Astrocyte (in vitro differentiated cells and primary cell): ENCODE results near the gene TRMT1L. TPM values are rescaled to one million over a fixed set of nuclear protein-coding genes. Genes with fewer than 3 reads are reported as not detected.

Experiments used
- DNase-seq: peaks from one replicate; pipeline ENCODE4 v3.0.0-alpha.2; 2010; ENCODE audit warnings: low read depth
- FAIRE-seq: peaks from 2 replicates; lab custom pipeline; 2011; peaks lifted over from hg19 to GRCh38; lab: Jason Lieb, UNC
- H2AFZ ChIP-seq: 2 replicates; pipeline ENCODE4 v1.6.0; 2012; ENCODE audit warnings: low read depth, low read length, inconsistent platforms
- H3K27ac ChIP-seq: 2 replicates; pipeline ENCODE4 v1.5.1; 2011; ENCODE audit warnings: low read depth, low read length, inconsistent platforms
- H3K27me3 ChIP-seq: 2 replicates; pipeline ENCODE4 v1.6.0; 2011; ENCODE audit warnings: low read length, inconsistent platforms; ENCODE audit not compliant: insufficient read depth
- H3K36me3 ChIP-seq: 2 replicates; pipeline ENCODE4 v1.5.1; 2011; ENCODE audit warnings: low read length, inconsistent platforms; ENCODE audit not compliant: insufficient read depth
- H3K4me1 ChIP-seq: 2 replicates; pipeline ENCODE4 v1.5.1; 2011; ENCODE audit warnings: low read length, inconsistent platforms; ENCODE audit not compliant: insufficient read depth
- H3K4me2 ChIP-seq: 2 replicates; pipeline ENCODE4 v1.6.0; 2012; ENCODE audit warnings: low read length, inconsistent platforms
- H3K4me3 ChIP-seq: 2 replicates; pipeline ENCODE4 v1.5.1; 2011; ENCODE audit warnings: low read depth, mild to moderate bottlenecking, low read length, inconsistent platforms; ENCODE audit not compliant: insufficient read depth
- H3K79me2 ChIP-seq: 2 replicates; pipeline ENCODE4 v1.6.0; 2012; ENCODE audit warnings: mild to moderate bottlenecking, low read length, inconsistent platforms; ENCODE audit not compliant: insufficient read depth
- H3K9ac ChIP-seq: 2 replicates; pipeline ENCODE4 v1.6.0; 2012; ENCODE audit warnings: mild to moderate bottlenecking, low read length, inconsistent platforms
- H3K9me3 ChIP-seq: 2 replicates; pipeline ENCODE4 v1.5.1; 2012; ENCODE audit warnings: low read depth, mild to moderate bottlenecking, low read length, inconsistent platforms; ENCODE audit not compliant: insufficient read depth
- H4K20me1 ChIP-seq: 2 replicates; pipeline ENCODE4 v1.6.0; 2012; ENCODE audit warnings: low read length, inconsistent platforms; ENCODE audit not compliant: insufficient read depth
- H3K27ac Mint-ChIP-seq: one replicate; pipeline ENCODE4 v1.8.0; 2021; ENCODE audit warnings: mild to moderate bottlenecking, mixed read lengths; ENCODE audit not compliant: unreplicated experiment
- H3K27me3 Mint-ChIP-seq: one replicate; pipeline ENCODE4 v1.8.0; 2021; ENCODE audit warnings: low read depth, mixed read lengths; ENCODE audit not compliant: unreplicated experiment
- H3K36me3 Mint-ChIP-seq: one replicate; pipeline ENCODE4 v1.8.0; 2021; ENCODE audit warnings: low read depth, mixed read lengths; ENCODE audit not compliant: unreplicated experiment
- H3K4me1 Mint-ChIP-seq: one replicate; pipeline ENCODE4 v1.8.0; 2021; ENCODE audit warnings: low read depth, mixed read lengths; ENCODE audit not compliant: unreplicated experiment
- H3K4me3 Mint-ChIP-seq: one replicate; pipeline ENCODE4 v1.8.0; 2021; ENCODE audit warnings: mild to moderate bottlenecking, moderate library complexity, mixed read lengths; ENCODE audit not compliant: unreplicated experiment
- H3K9me3 Mint-ChIP-seq: one replicate; pipeline ENCODE4 v1.8.0; 2021; ENCODE audit warnings: mild to moderate bottlenecking, mixed read lengths; ENCODE audit not compliant: unreplicated experiment
- CTCF ChIP-seq: IDR thresholded peaks from 2 replicates; pipeline ENCODE4 v1.5.1; 2011; ENCODE audit warnings: low read depth, mild to moderate bottlenecking, inconsistent platforms, low read length, moderate library complexity; ENCODE audit not compliant: insufficient read depth
- EZH2 ChIP-seq: IDR thresholded peaks from 2 replicates; pipeline ENCODE4 v1.6.1; 2012; ENCODE audit warnings: mild to moderate bottlenecking, low read length, inconsistent platforms; ENCODE audit not compliant: insufficient read depth
- total RNA-seq: library from RNA; stranded (reverse); gene quantifications from 2 replicates; pipeline ENCODE4 v1.2.1, GENCODE V29; 2021

TRMT1L gene
- total RNA-seq, 1 donor from 2014 or later = 17.0 TPM

- Mint-ChIP-seq H3K36me3 (no peaks in the 10 kb centered on the region), H3K4me3 (peak overlapping the region; percentile 96)
- peak overlapping the region; percentile 94 for H3K27ac ChIP-seq
Observed at GRCh38 chr1:185157599-185158412, 1.1 kb upstream of the TRMT1L start.

GRCh38 chr1:185156288-185156853, 382 bp downstream of the TRMT1L start:
- H3K4me3 Mint-ChIP-seq = peak overlapping the region; percentile 96
- H3K9ac ChIP-seq = peak overlapping the region; percentile 97
- FAIRE-seq = no peak
- peak overlapping the region; percentile 94 for H3K27ac ChIP-seq
- H3K27me3 Mint-ChIP-seq = no peaks in the 10 kb centered on the region
- H3K36me3 Mint-ChIP-seq = no peaks in the 10 kb centered on the region
- H2AFZ ChIP-seq = peak overlapping the region; percentile 62
- no peaks in the 10 kb centered on the region for H3K36me3 ChIP-seq
- DNase-seq = peak; percentile 17
- H3K79me2 ChIP-seq = peaks cover 26% of the 10 kb centered on the region
- H3K9me3 Mint-ChIP-seq = no peaks in the 10 kb centered on the region
- peak overlapping the region; percentile 98 for H3K4me2 ChIP-seq
- no peaks in the 10 kb centered on the region for H3K9me3 ChIP-seq
- peak overlapping the region; percentile 76 for H3K27ac Mint-ChIP-seq
- H3K4me3 ChIP-seq = peak overlapping the region; percentile 99
- peaks cover 8% of the 10 kb centered on the region for H3K4me1 ChIP-seq
- H3K4me1 Mint-ChIP-seq = peaks cover 17% of the 10 kb centered on the region
- H4K20me1 ChIP-seq = no peaks in the 10 kb centered on the region
- no peaks in the 10 kb centered on the region for H3K27me3 ChIP-seq
- no peak for TF ChIP-seq CTCF
- TF ChIP-seq EZH2 = no peak

More at GRCh38 chr1:185157599-185158412, 1.1 kb upstream of the TRMT1L start:
- H3K9me3 ChIP-seq = no peaks in the 10 kb centered on the region
- peaks cover 26% of the 10 kb centered on the region for H3K79me2 ChIP-seq
- TF ChIP-seq EZH2 (no peak), CTCF (no peak)
- peaks cover 8% of the 10 kb centered on the region for H3K4me1 ChIP-seq
- FAIRE-seq (no peak), DNase-seq (no peak)
- H2AFZ ChIP-seq = peak overlapping the region; percentile 92
- no peaks in the 10 kb centered on the region for H4K20me1 ChIP-seq
- peaks cover 9% of the 10 kb centered on the region for H3K4me1 Mint-ChIP-seq
- peak overlapping the region; percentile 99 for H3K4me3 ChIP-seq
- H3K9me3 Mint-ChIP-seq = no peaks in the 10 kb centered on the region
- peak overlapping the region; percentile 97 for H3K9ac ChIP-seq
- no peaks in the 10 kb centered on the region for H3K36me3 ChIP-seq
- H3K4me2 ChIP-seq = peak overlapping the region; percentile 98
- no peaks in the 10 kb centered on the region for H3K27me3 ChIP-seq
- no peaks in the 10 kb centered on the region for H3K27me3 Mint-ChIP-seq
- H3K27ac Mint-ChIP-seq = peak overlapping the region; percentile 91
